HG03066 (cell line): ENCODE measurements around the gene MEA1.

Source experiments
- ATAC-seq: cut with Tn5 transposase; IDR thresholded peaks from one replicate; pipeline ENCODE4 v1.9.1; 2021; ENCODE audit warnings: low read depth; ENCODE audit not compliant: unreplicated experiment

Gene MEA1

GRCh38 chr6:43040542-43041257, 27.0 kb upstream of the MEA1 start:
- ATAC-seq, result no peak

GRCh38 chr6:43038727-43039126, 25.0 kb upstream of the MEA1 start:
- no peak for ATAC-seq

- ATAC-seq, result no peak
Observed at GRCh38 chr6:43037706-43038105, 24.0 kb upstream of the MEA1 start.

- no peak for ATAC-seq
Observed at GRCh38 chr6:43037197-43037596, 23.5 kb upstream of the MEA1 start.

- ATAC-seq, result no peak
Observed at GRCh38 chr6:43036712-43037111, 23.0 kb upstream of the MEA1 start.

- no peak for ATAC-seq
Observed at GRCh38 chr6:43035495-43036194, 21.9 kb upstream of the MEA1 start.

- ATAC-seq, result no peak
Observed at GRCh38 chr6:43034190-43034525, 20.4 kb upstream of the MEA1 start.

GRCh38 chr6:43033496-43034189, 19.9 kb upstream of the MEA1 start:
- no peak for ATAC-seq

GRCh38 chr6:43032326-43032725, 18.6 kb upstream of the MEA1 start:
- ATAC-seq, result no peak

GRCh38 chr6:43029120-43029519, 15.4 kb upstream of the MEA1 start:
- ATAC-seq, result no peak

GRCh38 chr6:43026365-43026764, 12.6 kb upstream of the MEA1 start:
- ATAC-seq, result no peak

- ATAC-seq, result no peak
Observed at GRCh38 chr6:43024436-43024835, 10.7 kb upstream of the MEA1 start.

GRCh38 chr6:43021270-43022047, 7.7 kb upstream of the MEA1 start, which contains the start of gene RRP36:
RRP36 (plus strand) TSS chr6:43021623; CDS start chr6:43021655, 32 bp downstream.
- peak; percentile 71 for ATAC-seq

- no peak for ATAC-seq
Observed at GRCh38 chr6:43020847-43021246, 7.1 kb upstream of the MEA1 start.

GRCh38 chr6:43020052-43020705, 6.4 kb upstream of the MEA1 start:
- no peak for ATAC-seq

GRCh38 chr6:43019152-43019551, 5.4 kb upstream of the MEA1 start:
- ATAC-seq, result no peak

- ATAC-seq, result no peak
Observed at GRCh38 chr6:43016943-43017334, 3.2 kb upstream of the MEA1 start.

- ATAC-seq, result no peak
Observed at GRCh38 chr6:43016176-43016942, 2.6 kb upstream of the MEA1 start.

GRCh38 chr6:43014434-43014909, 726 bp upstream of the MEA1 start:
- no peak for ATAC-seq
